Lower leg skin (tissue), 4 donors: ENCODE results near the gene EVA1A. TPM values are rescaled to one million over a fixed set of nuclear protein-coding genes. Genes with fewer than 3 reads are reported as not detected.

Experiments
- DNase-seq, 2 donors: peaks; one replicate each; pipeline ENCODE4 v3.0.0-alpha.2; 2019; ENCODE audit warnings: low spot score in 2 of 2
- H3K4me3 ChIP-seq: fragments of 200-600 bp; sonication (generic); 2 replicates; pipeline ENCODE4 v1.5.1; 2017; ENCODE audit warnings: mild to moderate bottlenecking, low read depth; ENCODE audit not compliant: poor library complexity, severe bottlenecking
- POLR2A ChIP-seq, 2 donors: fragments of 450-650 bp; IDR thresholded peaks; one replicate each; pipeline ENCODE4 v1.6.1; 2016 to 2017; ENCODE audit warnings: antibody characterized with exemption in 2 of 2, mild to moderate bottlenecking in 1 of 2, moderate library complexity in 1 of 2
- WGBS, 2 donors: methylation state at CpG; one replicate each; pipeline ENCODE4 v1.1.5; 2018; 5-methylcytosine and 5-hydroxymethylcytosine counted together
- intact Hi-C: fragments of 100-400 bp; cut with DNase I; formaldehyde crosslinking; loops from one replicate; pipeline ENCODE4 v1.15.0; 2023; ENCODE audit warnings: low total_unique reads
- total RNA-seq, 4 donors: library from RNA; depleted of rRNA; stranded (reverse); fragments of >200 nt; gene quantifications; one replicate each; pipeline ENCODE4 v1.1.0, GENCODE V29; 2016
- TF ChIP-seq, protein P1 (sequence below), 3 donors: fragments of 450-650 bp; IDR thresholded peaks; one replicate each; pipeline ENCODE4 v1.5.1; 2016; ENCODE audit warnings: antibody characterized with exemption in 3 of 3, mild to moderate bottlenecking in 3 of 3, moderate library complexity in 2 of 3

Gene EVA1A
- total RNA-seq, 4 donors from 2014 or later: 6.6 to 12.9 (median 9.1) TPM

DNA sequence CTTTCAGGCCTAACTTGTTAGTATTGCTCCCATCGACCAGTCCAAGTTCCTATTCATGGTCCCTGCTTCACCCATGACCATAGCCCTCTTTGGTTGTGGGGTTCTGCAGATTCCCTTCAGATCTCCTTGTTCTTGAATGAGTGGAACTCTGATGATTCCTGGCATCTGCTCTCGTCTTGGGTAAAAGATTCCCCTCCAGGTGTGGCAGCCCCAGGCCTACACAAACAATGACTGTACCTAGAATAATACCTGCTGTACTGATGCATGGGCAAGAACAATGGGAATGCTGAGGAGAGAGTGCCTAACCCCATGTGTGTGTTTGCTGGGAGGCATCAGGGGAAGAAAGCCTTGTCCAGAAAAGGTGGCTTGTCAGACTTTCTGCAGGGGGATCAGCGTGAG lies 46.7 kb upstream of the EVA1A start:
- DNase-seq: no peak
- intact Hi-C loops: loop anchor here (5.0 kb wide), 1 partner anchor 145 kb away; no protein-coding TSS in a partner anchor
- no peak for TF ChIP-seq POLR2A (IDR thresholded peaks at IDR 0.05)
- TF ChIP-seq, protein P1, sequence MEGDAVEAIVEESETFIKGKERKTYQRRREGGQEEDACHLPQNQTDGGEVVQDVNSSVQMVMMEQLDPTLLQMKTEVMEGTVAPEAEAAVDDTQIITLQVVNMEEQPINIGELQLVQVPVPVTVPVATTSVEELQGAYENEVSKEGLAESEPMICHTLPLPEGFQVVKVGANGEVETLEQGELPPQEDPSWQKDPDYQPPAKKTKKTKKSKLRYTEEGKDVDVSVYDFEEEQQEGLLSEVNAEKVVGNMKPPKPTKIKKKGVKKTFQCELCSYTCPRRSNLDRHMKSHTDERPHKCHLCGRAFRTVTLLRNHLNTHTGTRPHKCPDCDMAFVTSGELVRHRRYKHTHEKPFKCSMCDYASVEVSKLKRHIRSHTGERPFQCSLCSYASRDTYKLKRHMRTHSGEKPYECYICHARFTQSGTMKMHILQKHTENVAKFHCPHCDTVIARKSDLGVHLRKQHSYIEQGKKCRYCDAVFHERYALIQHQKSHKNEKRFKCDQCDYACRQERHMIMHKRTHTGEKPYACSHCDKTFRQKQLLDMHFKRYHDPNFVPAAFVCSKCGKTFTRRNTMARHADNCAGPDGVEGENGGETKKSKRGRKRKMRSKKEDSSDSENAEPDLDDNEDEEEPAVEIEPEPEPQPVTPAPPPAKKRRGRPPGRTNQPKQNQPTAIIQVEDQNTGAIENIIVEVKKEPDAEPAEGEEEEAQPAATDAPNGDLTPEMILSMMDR (IDR thresholded peaks at IDR 0.05): no peak
- WGBS, 2 donors: 78 to 82% methylated on average over 3 of the region's 3 CpGs
- H3K4me3 ChIP-seq: no peak overlapping the region

DNA sequence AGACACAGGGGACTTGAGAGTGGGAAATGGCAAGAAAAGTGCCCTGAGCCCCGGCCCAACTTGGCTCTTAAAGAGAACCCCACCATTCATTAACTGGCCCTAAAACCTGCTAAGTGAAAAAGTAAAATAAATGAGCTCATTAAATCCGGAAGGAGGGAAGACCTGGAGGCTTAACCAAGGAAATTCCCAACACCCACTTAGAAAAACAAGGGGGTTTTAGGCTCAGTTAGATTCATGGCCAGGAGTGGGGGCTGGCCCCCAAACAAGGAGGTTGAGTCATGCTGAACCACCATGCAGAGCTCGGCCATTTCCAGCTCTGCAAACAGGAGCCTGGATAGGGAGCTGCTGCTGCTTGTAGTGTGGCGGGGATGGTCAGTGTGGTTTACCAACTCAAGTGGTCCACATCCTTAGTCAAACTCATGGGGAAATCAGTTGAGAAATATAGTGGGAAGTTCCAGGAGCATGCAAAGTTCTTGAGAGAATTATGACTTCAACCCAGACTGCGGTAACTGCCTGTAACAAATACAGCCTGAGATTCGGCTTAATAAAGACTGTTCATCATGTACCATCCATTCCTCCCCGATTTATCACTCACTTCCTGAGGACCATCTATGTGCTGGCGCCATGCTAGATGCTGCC lies 46.1 kb upstream of the EVA1A start:
- no peak for TF ChIP-seq POLR2A (IDR thresholded peaks at IDR 0.05)
- TF ChIP-seq, protein P1 (IDR thresholded peaks at IDR 0.05): no peak
- DNase-seq: no peak
- 75 to 76% methylated on average over 8 of the region's 8 CpGs for WGBS, 2 donors
- no peak overlapping the region for H3K4me3 ChIP-seq
- intact Hi-C loops: loop anchor here (5.0 kb wide), 1 partner anchor 145 kb away; no protein-coding TSS in a partner anchor

DNA sequence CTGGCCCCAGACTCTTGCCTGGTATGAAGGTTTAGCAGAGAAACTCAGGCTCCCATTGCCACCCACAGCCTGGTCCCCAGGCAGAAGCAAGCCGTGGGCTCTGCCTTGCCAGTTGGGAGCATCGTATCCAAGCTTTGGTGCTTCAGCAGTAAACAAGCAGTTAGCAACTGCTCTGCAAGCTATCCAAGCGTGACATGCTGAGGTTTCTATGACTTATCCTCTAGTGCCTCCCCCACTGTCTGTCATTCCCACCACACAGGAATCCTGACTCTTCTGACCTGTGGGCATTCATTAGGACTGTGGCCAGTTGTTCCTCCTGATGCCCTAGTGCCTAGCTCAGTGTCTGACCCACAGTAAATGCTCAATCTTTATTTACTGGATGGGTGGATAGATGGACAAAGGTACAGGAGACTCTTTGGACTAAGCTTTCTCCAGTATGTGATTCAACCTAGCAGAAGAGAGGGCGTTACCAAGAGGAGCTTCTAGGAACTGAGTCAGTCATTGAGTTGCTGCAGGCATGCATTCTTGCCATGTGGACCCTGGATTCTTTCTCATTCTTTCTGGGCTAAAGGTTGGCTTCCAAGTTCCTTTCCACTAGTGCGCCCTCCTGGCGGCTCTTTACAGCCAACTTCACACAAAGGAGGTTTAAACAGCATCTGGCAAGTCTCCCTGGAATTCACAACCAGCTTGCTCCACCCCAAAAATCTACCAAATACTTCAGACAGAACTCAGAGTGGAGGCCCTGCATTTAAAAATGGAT lies 45.2 kb upstream of the EVA1A start:
- intact Hi-C loops: loop anchor here (5.0 kb wide), 1 partner anchor 144 kb away; no protein-coding TSS in a partner anchor
- TF ChIP-seq POLR2A (IDR thresholded peaks at IDR 0.05): no peak
- TF ChIP-seq, protein P1 (IDR thresholded peaks at IDR 0.05): no peak
- H3K4me3 ChIP-seq: no peak overlapping the region
- DNase-seq: no peak
- WGBS, 2 donors: 51 to 57% methylated on average over 6 of the region's 6 CpGs

DNA sequence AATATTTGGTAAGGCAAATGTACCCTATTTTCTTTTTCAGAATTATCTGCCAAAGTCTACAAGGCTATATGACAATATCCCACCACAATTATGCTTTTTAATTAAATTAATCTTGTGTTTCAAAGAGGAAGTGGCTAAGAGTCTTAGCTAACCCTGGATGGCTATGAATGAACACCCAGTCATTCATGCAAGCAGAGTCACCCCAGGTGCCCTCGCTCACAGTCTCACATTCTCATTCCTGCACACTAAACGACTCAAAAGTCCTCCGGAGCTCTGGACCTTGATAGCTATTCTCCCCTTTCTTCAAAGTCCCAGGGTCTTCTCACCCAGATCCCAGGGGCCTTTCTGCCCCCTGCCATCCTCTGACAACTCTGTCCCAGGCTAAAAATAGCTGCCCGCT lies 43.7 kb upstream of the EVA1A start:
- DNase-seq: no peak
- H3K4me3 ChIP-seq: no peak overlapping the region
- 84 to 86% methylated on average over 4 of the region's 4 CpGs for WGBS, 2 donors
- TF ChIP-seq POLR2A (IDR thresholded peaks at IDR 0.05): no peak
- TF ChIP-seq, protein P1 (IDR thresholded peaks at IDR 0.05): no peak
- intact Hi-C loops: no loop called here

DNA sequence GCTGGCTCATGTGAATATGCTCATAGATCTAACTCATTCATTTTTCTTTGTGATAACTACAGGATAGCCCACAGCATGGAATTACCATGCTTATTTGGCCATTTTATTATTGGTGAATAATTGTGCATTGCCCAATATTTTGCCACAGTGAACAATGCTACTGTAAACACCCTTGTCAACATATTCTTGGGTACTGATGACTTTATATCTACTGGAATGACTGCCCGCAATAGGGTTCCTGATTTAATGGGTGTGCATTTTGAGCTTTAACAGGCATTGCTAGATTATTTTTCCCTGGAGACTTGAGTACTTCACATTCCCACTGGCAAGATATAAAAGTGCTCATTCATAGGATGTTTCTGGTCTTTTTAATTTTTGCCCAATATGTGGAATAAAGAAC lies 42.7 kb upstream of the EVA1A start:
- TF ChIP-seq, protein P1 (IDR thresholded peaks at IDR 0.05): no peak
- no peak for TF ChIP-seq POLR2A (IDR thresholded peaks at IDR 0.05)
- H3K4me3 ChIP-seq: no peak overlapping the region
- intact Hi-C loops: no loop called here
- 72 to 89% methylated on average over 1 of the region's 1 CpG for WGBS, 2 donors
- no peak for DNase-seq
